ENCODE data around the gene WDR48. TPM values are rescaled to one million over a fixed set of nuclear protein-coding genes. Genes with fewer than 3 reads are reported as not detected.

The WDR48 gene
- total RNA-seq, 1 donor from 2014 or later = 118 TPM

- DNase-seq = no peak
These were observed 12.8 kb downstream of the WDR48 start for GRCh38 chr3:39064646-39065045.

- DNase-seq = no peak
These were observed 13.4 kb downstream of the WDR48 start for GRCh38 chr3:39065197-39065596.

GRCh38 chr3:39067286-39067685, 15.5 kb downstream of the WDR48 start:
- DNase-seq = no peak

- DNase-seq = no peak
These were observed 16.7 kb downstream of the WDR48 start for GRCh38 chr3:39068556-39068955.

GRCh38 chr3:39075910-39076309, 24.1 kb downstream of the WDR48 start:
- DNase-seq = no peak

GRCh38 chr3:39079530-39079929, 27.7 kb downstream of the WDR48 start:
- DNase-seq = no peak

- DNase-seq = no peak
These were observed 28.2 kb downstream of the WDR48 start for GRCh38 chr3:39080026-39080425.

- no peak for DNase-seq
These were observed 31.0 kb downstream of the WDR48 start for GRCh38 chr3:39082666-39083313.

GRCh38 chr3:39086144-39086543, 34.3 kb downstream of the WDR48 start:
- no peak for DNase-seq

GRCh38 chr3:39088456-39088855, 36.6 kb downstream of the WDR48 start:
- no peak for DNase-seq

GRCh38 chr3:39088889-39089288, 37.1 kb downstream of the WDR48 start:
- no peak for DNase-seq

GRCh38 chr3:39090922-39091321, 39.1 kb downstream of the WDR48 start:
- no peak for DNase-seq

- DNase-seq = no peak
These were observed 43.2 kb downstream of the WDR48 start for GRCh38 chr3:39094851-39095677.

- no peak for DNase-seq
These were observed 44.0 kb downstream of the WDR48 start for GRCh38 chr3:39095778-39096177.

- no peak for DNase-seq
These were observed 45.0 kb downstream of the WDR48 start for GRCh38 chr3:39096775-39097174.

- DNase-seq = no peak
These were observed 46.1 kb downstream of the WDR48 start for GRCh38 chr3:39097716-39098472.

GRCh38 chr3:39098473-39099000, 46.7 kb downstream of the WDR48 start:
- no peak for DNase-seq

GRCh38 chr3:39099242-39099641, 47.4 kb downstream of the WDR48 start:
- no peak for DNase-seq

GRCh38 chr3:39099738-39100499, 48.1 kb downstream of the WDR48 start:
- DNase-seq = no peak

GRCh38 chr3:39100500-39100886, 48.7 kb downstream of the WDR48 start:
- DNase-seq = no peak

- no peak for DNase-seq
These were observed 49.3 kb downstream of the WDR48 start for GRCh38 chr3:39101022-39101689.

All from occipital lobe (tissue), 2 donors.